ENCODE data around the gene ST6GALNAC4. TPM values are rescaled to one million over a fixed set of nuclear protein-coding genes. Genes with fewer than 3 reads are reported as not detected.

Gene ST6GALNAC4
- total and polyA plus RNA-seq, 9 of the 15 experiments (the other 6 are each of a cell fraction or from before 2014, with no cell fraction given), result 2.6 to 43.1 (median 15.4) TPM

DNA sequence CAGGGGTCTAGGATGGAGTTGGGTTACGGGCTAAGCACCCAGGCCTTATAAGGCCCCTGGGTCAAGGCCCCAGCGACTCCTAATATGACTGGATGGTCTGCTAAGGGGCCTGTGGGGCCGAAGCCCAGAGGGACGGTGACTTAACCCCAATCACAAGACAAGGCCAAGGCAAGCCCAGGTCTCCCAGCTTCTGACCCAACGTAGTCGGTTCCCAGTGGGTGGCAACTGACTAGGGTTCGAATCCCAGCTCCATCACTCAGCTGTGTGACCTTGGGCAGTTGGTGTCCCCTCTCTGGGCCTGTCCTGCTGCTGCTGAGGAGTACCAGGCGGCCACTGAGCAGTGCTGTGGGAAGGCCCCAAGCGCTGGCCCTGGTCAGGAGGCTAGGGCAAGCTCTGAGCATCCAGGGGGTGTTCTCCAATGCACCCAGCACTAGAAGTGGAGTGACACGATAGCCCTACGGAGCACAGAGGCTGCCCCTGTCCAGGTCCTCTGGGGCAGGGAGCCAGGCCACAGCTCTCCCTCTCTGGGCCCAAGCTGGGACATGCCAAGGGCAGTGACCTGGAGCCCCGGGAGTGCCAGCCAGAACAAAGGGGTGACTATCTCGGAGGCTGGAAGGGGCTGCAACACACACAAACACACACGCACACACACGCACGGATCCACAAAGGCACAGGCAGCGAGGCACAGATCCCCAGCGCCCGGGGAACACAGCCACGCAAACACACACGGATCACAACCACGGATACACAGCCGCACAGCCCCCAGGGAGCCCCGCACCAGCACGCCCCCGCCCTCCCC lies 39.9 kb downstream of the ST6GALNAC4 start (continued):
- TF ChIP-seq, protein P1, sequence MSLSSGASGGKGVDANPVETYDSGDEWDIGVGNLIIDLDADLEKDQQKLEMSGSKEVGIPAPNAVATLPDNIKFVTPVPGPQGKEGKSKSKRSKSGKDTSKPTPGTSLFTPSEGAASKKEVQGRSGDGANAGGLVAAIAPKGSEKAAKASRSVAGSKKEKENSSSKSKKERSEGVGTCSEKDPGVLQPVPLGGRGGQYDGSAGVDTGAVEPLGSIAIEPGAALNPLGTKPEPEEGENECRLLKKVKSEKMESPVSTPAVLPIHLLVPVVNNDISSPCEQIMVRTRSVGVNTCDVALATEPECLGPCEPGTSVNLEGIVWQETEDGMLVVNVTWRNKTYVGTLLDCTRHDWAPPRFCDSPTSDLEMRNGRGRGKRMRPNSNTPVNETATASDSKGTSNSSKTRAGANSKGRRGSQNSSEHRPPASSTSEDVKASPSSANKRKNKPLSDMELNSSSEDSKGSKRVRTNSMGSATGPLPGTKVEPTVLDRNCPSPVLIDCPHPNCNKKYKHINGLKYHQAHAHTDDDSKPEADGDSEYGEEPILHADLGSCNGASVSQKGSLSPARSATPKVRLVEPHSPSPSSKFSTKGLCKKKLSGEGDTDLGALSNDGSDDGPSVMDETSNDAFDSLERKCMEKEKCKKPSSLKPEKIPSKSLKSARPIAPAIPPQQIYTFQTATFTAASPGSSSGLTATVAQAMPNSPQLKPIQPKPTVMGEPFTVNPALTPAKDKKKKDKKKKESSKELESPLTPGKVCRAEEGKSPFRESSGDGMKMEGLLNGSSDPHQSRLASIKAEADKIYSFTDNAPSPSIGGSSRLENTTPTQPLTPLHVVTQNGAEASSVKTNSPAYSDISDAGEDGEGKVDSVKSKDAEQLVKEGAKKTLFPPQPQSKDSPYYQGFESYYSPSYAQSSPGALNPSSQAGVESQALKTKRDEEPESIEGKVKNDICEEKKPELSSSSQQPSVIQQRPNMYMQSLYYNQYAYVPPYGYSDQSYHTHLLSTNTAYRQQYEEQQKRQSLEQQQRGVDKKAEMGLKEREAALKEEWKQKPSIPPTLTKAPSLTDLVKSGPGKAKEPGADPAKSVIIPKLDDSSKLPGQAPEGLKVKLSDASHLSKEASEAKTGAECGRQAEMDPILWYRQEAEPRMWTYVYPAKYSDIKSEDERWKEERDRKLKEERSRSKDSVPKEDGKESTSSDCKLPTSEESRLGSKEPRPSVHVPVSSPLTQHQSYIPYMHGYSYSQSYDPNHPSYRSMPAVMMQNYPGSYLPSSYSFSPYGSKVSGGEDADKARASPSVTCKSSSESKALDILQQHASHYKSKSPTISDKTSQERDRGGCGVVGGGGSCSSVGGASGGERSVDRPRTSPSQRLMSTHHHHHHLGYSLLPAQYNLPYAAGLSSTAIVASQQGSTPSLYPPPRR (CRISPR knock-in tag; IDR thresholded peaks at IDR 0.05; ENCODE audit: borderline replicate concordance), result no peak
- TF ChIP-seq ZNF561 (CRISPR knock-in tag; conservative IDR thresholded peaks at IDR 0.05) (no peak), EGR1 (conservative IDR thresholded peaks at IDR 0.05) (0 out of 2 replicates have a peak, but pooled peaks have one; percentile 14), DPF2 (IDR thresholded peaks at IDR 0.05) (no peak), CBX5 (IDR thresholded peaks at IDR 0.05; ENCODE audit: borderline replicate concordance, low read depth) (no peak), BCOR (IDR thresholded peaks at IDR 0.05) (peak; percentile 61), JUN (IDR thresholded peaks at IDR 0.05; ENCODE audit: borderline replicate concordance, low read depth, low read length) (no peak), JUN (CRISPR knock-in tag; IDR thresholded peaks at IDR 0.05; ENCODE audit: borderline replicate concordance) (0 out of 2 replicates have a peak, but pooled peaks have one; percentile 23), NCOA1 (IDR thresholded peaks at IDR 0.05; ENCODE audit: low read depth) (0 out of 2 replicates have a peak, but pooled peaks have one; percentile 17), PHTF2 (CRISPR knock-in tag; IDR thresholded peaks at IDR 0.05) (no peak), ZFP36 (IDR thresholded peaks at IDR 0.05; ENCODE audit: low read depth, low read length, partially characterized antibody) (peak; percentile 77), ZSCAN32 (CRISPR knock-in tag; IDR thresholded peaks at IDR 0.05) (no peak), BRD9 (IDR thresholded peaks at IDR 0.05; ENCODE audit: low read depth, partially characterized antibody) (peak; percentile 27), ZNF764 (CRISPR knock-in tag; IDR thresholded peaks at IDR 0.05; ENCODE audit: low read depth) (no peak), SMARCA5 (IDR thresholded peaks at IDR 0.05) (peak; percentile 53; the same call in 1 of the 2 replicates)
- TF ChIP-seq, protein P2, sequence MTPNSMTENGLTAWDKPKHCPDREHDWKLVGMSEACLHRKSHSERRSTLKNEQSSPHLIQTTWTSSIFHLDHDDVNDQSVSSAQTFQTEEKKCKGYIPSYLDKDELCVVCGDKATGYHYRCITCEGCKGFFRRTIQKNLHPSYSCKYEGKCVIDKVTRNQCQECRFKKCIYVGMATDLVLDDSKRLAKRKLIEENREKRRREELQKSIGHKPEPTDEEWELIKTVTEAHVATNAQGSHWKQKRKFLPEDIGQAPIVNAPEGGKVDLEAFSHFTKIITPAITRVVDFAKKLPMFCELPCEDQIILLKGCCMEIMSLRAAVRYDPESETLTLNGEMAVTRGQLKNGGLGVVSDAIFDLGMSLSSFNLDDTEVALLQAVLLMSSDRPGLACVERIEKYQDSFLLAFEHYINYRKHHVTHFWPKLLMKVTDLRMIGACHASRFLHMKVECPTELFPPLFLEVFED (CRISPR knock-in tag; conservative IDR thresholded peaks at IDR 0.05), result 0 out of 2 replicates have a peak, but pooled peaks have one; percentile 29
